Coronary artery (tissue), 2 donors: ENCODE measurements around the gene CDC14A.

ENCODE experiments used
- DNase-seq: peaks from one replicate; pipeline ENCODE4 v3.0.0-alpha.2; 2017; ENCODE audit warnings: low spot score
- H3K27ac ChIP-seq, 2 donors: fragments of 200-600 bp; sonication (generic); one replicate each; pipeline ENCODE4 v1.5.1; 2016 to 2019
- H3K4me3 ChIP-seq: fragments of 200-600 bp; sonication (generic); 2 replicates; pipeline ENCODE4 v1.5.1; 2016; ENCODE audit warnings: mild to moderate bottlenecking, moderate library complexity
- CTCF ChIP-seq: fragments of 200-600 bp; sonication (generic); IDR thresholded peaks from one replicate; pipeline ENCODE4 v1.5.1; 2019; ENCODE audit warnings: antibody characterized with exemption

CDC14A gene

GRCh38 chr1:100458661-100459357 is 106.5 kb downstream of the CDC14A start:
- H3K27ac ChIP-seq, result no peak overlapping the region

GRCh38 chr1:100459358-100460114 is 107.2 kb downstream of the CDC14A start:
- no peak for DNase-seq
- peak; percentile 73 for TF ChIP-seq CTCF
- Histone ChIP-seq H3K4me3 (no peak overlapping the region), H3K27ac (no peak overlapping the region)

More at GRCh38 chr1:100458661-100459357, 106.5 kb downstream of the CDC14A start:
- H3K4me3 ChIP-seq, result no peak overlapping the region
- no peak for DNase-seq
- no peak for TF ChIP-seq CTCF

- Histone ChIP-seq H3K27ac (no peak overlapping the region), H3K4me3 (no peak overlapping the region)
- DNase-seq, result no peak
- no peak for TF ChIP-seq CTCF
Observed at GRCh38 chr1:100461222-100461621, 108.9 kb downstream of the CDC14A start.

- Histone ChIP-seq H3K27ac (no peak overlapping the region), H3K4me3 (no peak overlapping the region)
- no peak for DNase-seq
- no peak for TF ChIP-seq CTCF
Observed at GRCh38 chr1:100462326-100463025, 110.2 kb downstream of the CDC14A start.

GRCh38 chr1:100463791-100464424 is 111.6 kb downstream of the CDC14A start:
- TF ChIP-seq CTCF, result peak; percentile 73
- DNase-seq, result no peak
- Histone ChIP-seq H3K27ac (no peak overlapping the region), H3K4me3 (no peak overlapping the region)

GRCh38 chr1:100469578-100469977 is 117.3 kb downstream of the CDC14A start:
- TF ChIP-seq CTCF, result no peak
- DNase-seq, result no peak
- Histone ChIP-seq H3K4me3 (no peak overlapping the region), H3K27ac (no peak overlapping the region)
